Aorta (tissue), 5 donors: ENCODE measurements around the gene FOXN3. TPM values are rescaled to one million over a fixed set of nuclear protein-coding genes. Genes with fewer than 3 reads are reported as not detected.
A peak's percentile ranks its signal among the peaks of the same experiment; 100 is the strongest.

Experiments used
- ATAC-seq: fragments of 200-7000 bp; cut with Tn5 transposase; one replicate; pipeline ENCODE4 v1.9.1; 2022; ENCODE audit warnings: moderate library complexity; ENCODE audit not compliant: low FRiP score
- DNase-seq, 2 donors: peaks; one replicate each; pipeline ENCODE4 v3.0.0-alpha.2; 2020
- H3K27ac ChIP-seq, 2 donors: one replicate each; pipeline ENCODE4 v1.5.1; 2013; ENCODE audit warnings: low read length in 2 of 2, mild to moderate bottlenecking in 2 of 2, moderate library complexity in 2 of 2, control low read depth in 1 of 2, inconsistent platforms in 1 of 2, low read depth in 1 of 2
- H3K27me3 ChIP-seq, 2 donors: one replicate each; pipeline ENCODE4 v1.6.1; 2013; ENCODE audit warnings: control low read depth in 1 of 2, low read length in 1 of 2, mild to moderate bottlenecking in 1 of 2, moderate library complexity in 1 of 2; ENCODE audit not compliant: insufficient read depth in 2 of 2, control insufficient read depth in 1 of 2
- H3K36me3 ChIP-seq, 2 donors: one replicate each; pipeline ENCODE4 v1.6.1; 2013; ENCODE audit warnings: control low read depth in 1 of 2, low read length in 1 of 2, mild to moderate bottlenecking in 1 of 2; ENCODE audit not compliant: insufficient read depth in 2 of 2, control insufficient read depth in 1 of 2
- H3K4me1 ChIP-seq, 2 donors: one replicate each; pipeline ENCODE4 v1.6.1; 2013; ENCODE audit warnings: low read length in 2 of 2, control low read depth in 1 of 2, mild to moderate bottlenecking in 1 of 2, moderate library complexity in 1 of 2; ENCODE audit not compliant: insufficient read depth in 2 of 2, control insufficient read depth in 1 of 2
- H3K4me3 ChIP-seq, 2 donors: one replicate each; pipeline ENCODE4 v1.5.1; 2013; ENCODE audit warnings: low read length in 2 of 2, control low read depth in 1 of 2, mild to moderate bottlenecking in 1 of 2
- H3K9me3 ChIP-seq: one replicate; pipeline ENCODE4 v1.6.1; 2013; ENCODE audit warnings: mild to moderate bottlenecking, low read length; ENCODE audit not compliant: control insufficient read depth
- WGBS, 2 donors: extraction: QIAGEN DNeasy Blood & Tissue Kit; methylation state at CpG; one replicate each; pipeline ENCODE4 v1.1.7; 2013; 5-methylcytosine and 5-hydroxymethylcytosine counted together
- intact Hi-C, 2 donors: fragments of 100-400 bp; cut with DNase I; formaldehyde crosslinking; loops; one replicate each; pipeline versions ENCODE4 v1.14.2 to v1.15.0; 2022
- polyA plus RNA-seq, 2 donors: library from polyadenylated mRNA; stranded (reverse); fragments of 200-250 nt; gene quantifications; one replicate each; pipeline ENCODE4 v1.2.3, GENCODE V29; 2013
- total RNA-seq, 2 donors: library from RNA; stranded (reverse); fragmentation: NEBNext Ultra II Directional; extraction: Animal tissue kit (Norgen Biotek cat#: 25700); gene quantifications; one replicate each; pipeline ENCODE4 v1.2.1, GENCODE V29; 2021
- donor health status: healthy with polysubstance abuse.
- donor health status: Bipolar disorder and iron deficiency.
- donor health status: DM: no; HTN: no; CAD: no.
- donor health status: DM: no; HTN: no; CAD: no.
- donor health status: DM: yes; HTN: yes; CAD: no.

FOXN3 gene
- total and polyA plus RNA-seq, 4 donors = 21.4 to 225 (median 101) TPM

GRCh38 chr14:89399594-89400068, 17.4 kb downstream of the FOXN3 start:
- H3K4me3 ChIP-seq = peak overlapping the region in 1 of 2 donors; percentile 9
- DNase-seq = no peak
- H3K4me1 ChIP-seq = peaks cover 3 to 11% of the 10 kb centered on the region in 2 donors
- no peaks in the 10 kb centered on the region for H3K36me3 ChIP-seq
- no peaks in the 10 kb centered on the region for H3K27me3 ChIP-seq
- peak; percentile 51 for ATAC-seq
- WGBS, 2 donors = 6 to 8% methylated on average over 10 of the region's 10 CpGs
- intact Hi-C loops = no loop called here
- no peak overlapping the region for H3K27ac ChIP-seq
- no peaks in the 10 kb centered on the region for H3K9me3 ChIP-seq

GRCh38 chr14:89399157-89399556, 17.9 kb downstream of the FOXN3 start:
- no peaks in the 10 kb centered on the region for H3K9me3 ChIP-seq
- no peak overlapping the region for H3K4me3 ChIP-seq
- ATAC-seq (no peak), DNase-seq (no peak)
- H3K36me3 ChIP-seq = no peaks in the 10 kb centered on the region
- peaks cover 3 to 11% of the 10 kb centered on the region in 2 donors for H3K4me1 ChIP-seq
- no peaks in the 10 kb centered on the region for H3K27me3 ChIP-seq
- H3K27ac ChIP-seq = no peak overlapping the region
- intact Hi-C loops = no loop called here
- 36 to 47% methylated on average over 7 of the region's 7 CpGs for WGBS, 2 donors

- Histone ChIP-seq H3K27me3 (no peaks in the 10 kb centered on the region), H3K9me3 (no peaks in the 10 kb centered on the region), H3K4me3 (no peak overlapping the region), H3K27ac (no peak overlapping the region), H3K4me1 (peaks cover 3 to 11% of the 10 kb centered on the region in 2 donors), H3K36me3 (no peaks in the 10 kb centered on the region)
- DNase-seq = no peak
- ATAC-seq = no peak
- 69 to 81% methylated on average over 3 of the region's 3 CpGs for WGBS, 2 donors
- intact Hi-C loops = no loop called here
These were observed 19.3 kb downstream of the FOXN3 start for GRCh38 chr14:89397569-89398230.

- Histone ChIP-seq H3K4me1 (peaks cover 3 to 10% of the 10 kb centered on the region in 2 donors), H3K27me3 (no peaks in the 10 kb centered on the region), H3K27ac (no peak overlapping the region), H3K4me3 (no peak overlapping the region), H3K36me3 (no peaks in the 10 kb centered on the region), H3K9me3 (no peaks in the 10 kb centered on the region)
- no peak for ATAC-seq
- DNase-seq = no peak
- WGBS, 2 donors = 41 to 49% methylated on average over 4 of the region's 4 CpGs
- intact Hi-C loops = no loop called here
These were observed 22.1 kb downstream of the FOXN3 start for GRCh38 chr14:89394972-89395371.

GRCh38 chr14:89393222-89393745, 23.7 kb downstream of the FOXN3 start:
- Histone ChIP-seq H3K36me3 (no peaks in the 10 kb centered on the region), H3K27ac (no peak overlapping the region), H3K27me3 (no peaks in the 10 kb centered on the region), H3K4me3 (no peak overlapping the region), H3K9me3 (no peaks in the 10 kb centered on the region), H3K4me1 (peaks cover 0 to 6% of the 10 kb centered on the region in 2 donors)
- ATAC-seq = no peak
- no peak for DNase-seq
- 84 to 87% methylated on average over 6 of the region's 6 CpGs for WGBS, 2 donors
- intact Hi-C loops = no loop called here

- H3K27ac ChIP-seq = no peak overlapping the region
- no peak for ATAC-seq
- H3K4me1 ChIP-seq = peaks cover 0 to 3% of the 10 kb centered on the region in 2 donors
- H3K27me3 ChIP-seq = no peaks in the 10 kb centered on the region
- no peaks in the 10 kb centered on the region for H3K9me3 ChIP-seq
- no peak overlapping the region for H3K4me3 ChIP-seq
- WGBS, 2 donors = 55 to 59% methylated on average over 5 of the region's 5 CpGs
- DNase-seq = no peak
- H3K36me3 ChIP-seq = no peaks in the 10 kb centered on the region
- intact Hi-C loops = no loop called here
These were observed 24.9 kb downstream of the FOXN3 start for GRCh38 chr14:89392181-89392580.

GRCh38 chr14:89391556-89391955, 25.5 kb downstream of the FOXN3 start:
- ATAC-seq (no peak), DNase-seq (no peak)
- Histone ChIP-seq H3K36me3 (no peaks in the 10 kb centered on the region), H3K4me1 (peaks cover 0 to 3% of the 10 kb centered on the region in 2 donors), H3K4me3 (no peak overlapping the region), H3K9me3 (no peaks in the 10 kb centered on the region), H3K27me3 (no peaks in the 10 kb centered on the region), H3K27ac (no peak overlapping the region)
- WGBS, 2 donors = 89 to 91% methylated on average over 8 of the region's 8 CpGs
- intact Hi-C loops = no loop called here

- Histone ChIP-seq H3K36me3 (no peaks in the 10 kb centered on the region), H3K4me3 (no peak overlapping the region), H3K27me3 (no peaks in the 10 kb centered on the region), H3K27ac (no peak overlapping the region), H3K9me3 (no peaks in the 10 kb centered on the region), H3K4me1 (peaks cover 0 to 3% of the 10 kb centered on the region in 2 donors)
- DNase-seq = no peak
- WGBS, 2 donors = 58 to 59% methylated on average over 9 of the region's 9 CpGs
- intact Hi-C loops = no loop called here
- no peak for ATAC-seq
These were observed 25.9 kb downstream of the FOXN3 start for GRCh38 chr14:89391123-89391522.

- intact Hi-C loops = no loop called here
- no peak for ATAC-seq
- peaks cover 0 to 3% of the 10 kb centered on the region in 2 donors for H3K4me1 ChIP-seq
- 43 to 45% methylated on average over 5 of the region's 5 CpGs for WGBS, 2 donors
- H3K9me3 ChIP-seq = no peaks in the 10 kb centered on the region
- H3K27ac ChIP-seq = no peak overlapping the region
- H3K4me3 ChIP-seq = no peak overlapping the region
- H3K36me3 ChIP-seq = no peaks in the 10 kb centered on the region
- H3K27me3 ChIP-seq = no peaks in the 10 kb centered on the region
- no peak for DNase-seq
These were observed 28.2 kb downstream of the FOXN3 start for GRCh38 chr14:89388853-89389252.
